NCI-H345 (cell line): Measurements from ENCODE around the gene GATA3.
"Not testable (repeated sequence)": the region's sequence is repeated elsewhere in the genome, so short reads cannot be mapped to it uniquely, and the experiment has no call there.

ENCODE experiments used
- DNase-seq: peaks from one replicate; lab custom pipeline; 2025; lab: John Stamatoyannopoulos, UW

The GATA3 gene

DNA sequence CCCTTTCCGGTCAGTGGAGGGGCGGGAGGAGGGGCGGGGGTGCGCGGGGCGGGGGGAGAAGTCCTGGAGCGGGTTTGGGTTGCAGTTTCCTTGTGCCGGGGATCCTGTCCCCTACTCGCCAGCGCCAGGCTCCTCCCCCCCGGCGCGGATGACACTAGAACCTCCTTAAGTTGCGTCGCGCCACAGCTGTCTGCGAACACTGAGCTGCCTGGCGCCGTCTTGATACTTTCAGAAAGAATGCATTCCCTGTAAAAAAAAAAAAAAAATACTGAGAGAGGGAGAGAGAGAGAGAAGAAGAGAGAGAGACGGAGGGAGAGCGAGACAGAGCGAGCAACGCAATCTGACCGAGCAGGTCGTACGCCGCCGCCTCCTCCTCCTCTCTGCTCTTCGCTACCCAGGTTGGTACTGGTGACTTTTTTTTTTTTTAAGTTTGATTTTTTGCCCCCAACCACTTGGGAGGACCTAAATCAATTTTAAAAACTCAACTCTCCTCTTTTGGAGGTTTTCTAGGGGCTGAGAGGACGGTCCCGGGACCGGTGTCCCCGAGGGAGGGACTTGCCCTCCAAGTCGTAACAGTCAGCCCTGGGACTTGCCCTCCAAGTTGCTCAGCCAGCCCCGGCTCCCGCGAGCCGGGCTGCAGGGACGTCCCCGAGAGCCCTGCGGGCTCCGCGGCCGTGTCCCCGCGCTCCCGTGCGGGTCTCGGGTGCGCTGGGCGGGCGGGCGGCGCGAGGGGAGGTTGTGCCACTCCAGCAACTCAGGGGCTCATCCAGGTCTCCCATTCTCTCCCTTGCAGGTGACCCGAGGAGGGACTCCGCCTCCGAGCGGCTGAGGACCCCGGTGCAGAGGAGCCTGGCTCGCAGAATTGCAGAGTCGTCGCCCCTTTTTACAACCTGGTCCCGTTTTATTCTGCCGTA is at the start of gene GATA3:
Gene GATA3 (plus strand): TSS at position 195 of the 914 bp plus-strand sequence. CDS start 968 bp downstream, outside the sequence.
- no peak for DNase-seq

GRCh38 chr10:8006274-8006999 is 48.1 kb upstream of the GATA3 start:
- DNase-seq = no peak

- DNase-seq = no peak
Measured at GRCh38 chr10:8009031-8009430, 45.5 kb upstream of the GATA3 start.

GRCh38 chr10:8013006-8013405 is 41.5 kb upstream of the GATA3 start:
- DNase-seq = no peak

DNA sequence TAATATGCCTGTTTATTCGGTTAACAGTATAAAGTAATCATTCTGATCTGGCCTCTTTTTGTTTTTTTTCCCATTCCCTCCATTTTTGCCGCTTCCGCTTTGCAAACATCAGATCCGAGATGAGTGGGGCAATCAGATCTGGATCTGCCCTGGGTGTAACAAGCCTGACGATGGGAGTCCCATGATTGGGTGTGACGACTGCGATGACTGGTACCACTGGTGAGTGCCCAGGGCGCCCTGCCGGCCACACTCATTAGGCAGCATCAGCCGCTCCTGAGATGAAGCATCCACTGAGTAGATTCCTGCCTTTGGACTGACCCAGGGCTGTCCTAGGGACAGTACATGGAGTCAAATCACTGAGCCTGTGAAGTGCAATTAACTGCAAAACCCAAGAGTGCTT is 40.9 kb upstream of the GATA3 start:
- DNase-seq = no peak

DNA sequence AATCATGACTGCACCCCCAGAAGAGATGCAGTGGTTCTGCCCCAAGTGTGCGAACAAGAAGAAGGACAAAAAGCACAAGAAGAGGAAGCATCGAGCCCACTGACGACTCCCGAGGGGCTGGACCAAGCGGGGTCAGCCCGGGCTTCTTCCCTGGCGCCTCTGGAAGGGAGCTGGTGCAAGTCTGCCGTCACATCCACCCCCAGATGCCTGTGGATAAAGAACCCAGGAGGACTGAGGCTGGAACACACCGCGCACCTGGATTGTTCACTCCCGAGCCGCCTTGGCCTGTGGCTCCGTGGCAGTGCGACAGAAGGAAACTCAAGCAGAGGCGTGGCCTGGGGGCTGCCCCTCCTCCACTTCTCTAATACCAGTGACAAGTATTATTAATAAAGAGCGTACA is 39.8 kb upstream of the GATA3 start:
- DNase-seq = no peak

DNA sequence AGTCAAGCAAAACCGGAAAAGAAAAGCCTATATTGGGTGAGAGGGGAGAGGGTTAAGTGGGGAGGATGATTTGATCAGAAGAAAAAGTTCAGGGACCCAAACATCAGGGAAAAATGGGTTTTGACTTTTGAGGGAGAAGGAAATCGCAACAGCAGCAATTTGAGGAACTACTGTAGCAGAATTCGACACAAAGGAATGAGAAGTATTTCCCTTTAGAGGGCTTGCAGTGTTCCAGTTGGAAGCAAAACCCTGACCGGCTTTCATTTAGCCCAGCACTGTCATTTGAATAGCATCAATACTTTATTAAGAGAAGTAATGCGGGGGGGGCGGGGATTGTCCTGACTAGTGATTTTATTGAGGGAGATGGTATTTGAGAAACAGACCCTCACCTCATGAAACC is 37.2 kb upstream of the GATA3 start:
- no peak for DNase-seq

GRCh38 chr10:8023321-8023720 is 31.2 kb upstream of the GATA3 start:
- DNase-seq = no peak

GRCh38 chr10:8023851-8024250 is 30.6 kb upstream of the GATA3 start:
- DNase-seq = no peak

DNA sequence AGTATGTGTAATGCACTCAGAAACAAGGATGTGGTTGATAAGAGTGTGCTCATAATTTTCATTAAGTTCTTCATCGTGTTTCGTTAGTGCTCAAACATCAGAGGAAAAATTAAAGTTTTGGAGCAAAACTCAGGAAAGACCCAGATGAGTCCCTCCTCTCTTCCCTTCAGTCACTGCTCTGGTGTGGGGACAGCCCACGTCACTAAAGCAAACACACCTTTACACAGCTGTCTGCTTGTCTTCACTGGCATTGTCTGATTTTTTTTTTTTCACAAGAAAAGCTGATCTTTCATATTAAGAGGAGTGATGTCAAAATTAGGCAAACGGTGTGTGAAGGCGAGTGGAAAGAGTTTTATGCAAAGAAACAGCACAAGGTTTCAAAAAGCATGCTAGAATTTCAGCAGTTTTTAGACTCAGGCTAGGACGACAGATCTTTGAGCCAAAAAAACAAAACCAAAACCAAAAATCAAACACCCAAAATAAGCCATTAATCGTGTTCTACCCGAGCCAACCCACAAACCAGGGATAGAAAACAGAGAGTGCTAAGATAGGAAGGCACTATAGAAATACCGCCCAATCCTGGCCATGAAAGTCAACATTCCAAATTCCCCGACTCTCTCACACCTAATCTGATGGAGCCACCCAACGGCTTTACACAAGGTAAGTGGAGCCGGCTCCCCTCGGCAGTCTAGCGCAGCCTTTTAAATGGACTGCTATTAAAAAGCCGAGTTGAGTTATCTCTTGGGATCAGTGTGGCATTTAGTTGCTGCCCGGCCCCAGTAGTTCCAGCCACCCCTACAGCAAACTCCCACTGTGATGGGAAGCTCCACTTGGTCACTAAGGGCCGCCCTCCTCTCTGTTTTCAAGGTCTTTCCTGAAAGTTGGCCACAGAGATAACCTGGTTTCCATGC is 27.9 kb upstream of the GATA3 start:
- no peak for DNase-seq

GRCh38 chr10:8031211-8031610 is 23.3 kb upstream of the GATA3 start:
- DNase-seq = not testable (repeated sequence)

- DNase-seq = no peak
Measured at GRCh38 chr10:8032558-8032957, 21.9 kb upstream of the GATA3 start.

DNA sequence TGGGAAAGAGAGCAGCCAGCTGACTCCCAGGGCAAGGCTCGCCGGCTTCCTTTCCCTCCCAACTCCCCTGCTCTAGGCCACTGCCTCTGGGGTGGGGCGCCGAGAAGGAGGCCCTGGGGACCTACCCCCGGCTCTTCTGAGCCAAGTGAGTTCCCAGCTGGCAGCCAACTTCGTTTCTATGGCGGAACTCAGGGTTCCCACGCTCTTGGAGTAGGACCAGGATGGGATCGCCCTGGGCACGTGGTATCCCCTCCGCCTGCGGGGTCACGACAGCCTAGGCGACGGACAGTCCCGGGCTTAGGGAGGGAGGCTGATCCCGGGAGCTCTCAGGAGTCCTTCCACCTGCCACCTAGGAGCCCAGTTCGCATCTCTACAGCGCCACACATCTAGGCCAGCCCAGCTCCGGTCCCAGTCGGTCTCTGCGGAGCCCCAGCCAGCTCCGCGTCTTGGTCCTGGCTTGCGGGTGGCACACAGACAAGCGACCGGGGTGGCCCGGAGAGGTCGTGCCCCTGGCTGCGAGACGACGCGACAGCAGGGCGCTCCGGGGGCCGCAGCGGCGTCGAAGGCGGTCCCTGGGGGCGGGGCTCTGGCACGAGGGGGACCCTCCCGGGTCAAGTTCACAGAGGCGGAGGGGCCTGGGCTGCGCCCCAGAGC is 20.5 kb upstream of the GATA3 start:
- DNase-seq = no peak

DNA sequence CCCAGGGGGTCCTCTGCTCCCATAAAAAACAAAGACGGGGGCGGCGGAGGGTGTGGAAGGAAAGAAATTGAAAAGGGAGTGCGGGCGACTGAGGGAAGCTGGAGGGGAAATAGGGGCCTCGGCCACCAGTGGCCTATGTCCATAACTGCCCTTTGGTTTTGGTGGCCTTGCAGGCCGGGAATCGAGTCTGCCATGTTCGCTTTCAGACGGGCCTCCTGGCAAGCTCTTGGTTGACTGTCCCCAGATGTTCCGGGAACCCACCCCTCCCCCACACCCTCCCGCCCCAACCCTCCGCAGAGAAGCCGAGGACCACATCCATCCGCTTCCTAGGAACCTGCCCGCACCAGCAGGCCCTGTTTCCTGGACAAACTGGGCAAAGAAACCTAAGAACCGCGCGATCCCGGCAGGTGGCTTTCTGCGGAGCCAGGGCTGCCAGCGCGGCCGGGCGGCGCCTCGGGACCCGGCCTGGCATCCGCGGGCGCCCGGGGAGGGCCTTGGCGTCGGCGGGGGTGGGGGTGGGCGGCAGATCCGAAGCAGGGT is 20.0 kb upstream of the GATA3 start:
- no peak for DNase-seq

DNA sequence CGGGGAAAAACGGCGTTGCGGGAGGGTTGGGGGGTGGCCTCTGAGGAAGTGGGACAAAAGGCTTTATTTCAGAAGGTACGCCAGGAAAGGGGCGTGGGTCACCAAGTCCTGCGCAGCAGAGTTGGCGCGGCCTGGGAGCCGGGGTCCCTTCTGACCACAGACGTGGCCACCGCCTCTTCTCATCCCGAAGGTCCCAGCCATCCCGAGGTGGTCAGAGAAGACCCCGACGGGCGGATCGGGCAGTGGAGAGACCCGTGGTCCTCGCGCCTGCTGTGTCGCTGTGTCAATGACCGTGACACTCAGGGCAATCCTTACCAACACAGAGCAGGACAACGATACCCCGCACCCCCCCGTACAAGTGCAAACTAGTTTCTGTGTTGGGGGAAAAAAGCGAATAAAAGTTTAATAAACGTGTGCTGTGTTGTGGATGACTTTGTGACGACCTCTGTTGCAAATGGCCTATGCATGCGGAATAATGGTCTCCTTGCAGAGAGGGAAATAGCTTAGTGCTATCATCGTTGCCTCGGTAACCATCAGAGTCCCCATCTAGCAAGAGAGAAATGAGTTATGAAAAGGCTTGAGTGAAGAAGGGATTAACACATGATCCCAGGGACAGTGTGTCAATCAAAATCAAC is 19.4 kb upstream of the GATA3 start:
- no peak for DNase-seq

GRCh38 chr10:8035641-8036470 is 18.6 kb upstream of the GATA3 start:
- DNase-seq = no peak

DNA sequence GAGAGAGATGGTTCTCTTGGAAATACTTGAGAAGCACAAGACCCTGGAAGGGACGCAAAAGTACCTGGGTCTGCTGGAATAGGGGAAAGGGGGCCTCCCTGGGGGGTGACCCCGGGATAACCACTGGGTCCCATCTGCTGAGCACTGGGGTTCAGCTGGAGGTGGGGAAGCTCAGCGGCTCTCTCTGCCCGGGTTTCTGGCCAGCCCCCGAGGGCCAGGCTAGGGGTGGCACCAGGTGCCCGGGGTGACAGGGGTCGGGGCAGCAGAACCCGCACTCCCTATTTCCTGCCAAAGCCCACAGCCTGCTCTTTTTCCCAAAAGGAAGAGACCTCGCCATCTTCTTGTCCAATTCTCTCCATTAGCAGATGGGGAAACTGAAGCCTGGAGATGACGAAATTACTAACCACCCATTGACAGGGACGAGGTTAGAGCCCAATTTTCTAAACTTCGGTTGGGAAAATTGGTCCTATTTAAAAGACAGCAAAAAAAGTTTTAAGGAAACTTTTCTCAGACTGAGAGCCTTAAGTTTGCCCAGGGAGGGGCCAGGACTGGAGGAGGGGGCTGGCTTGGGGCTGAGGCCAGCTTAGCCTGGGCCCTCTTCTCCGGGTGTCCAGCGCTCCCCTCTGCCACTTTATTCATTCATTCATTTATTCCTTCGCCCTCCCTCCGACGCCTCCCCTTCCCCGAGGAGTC is 17.8 kb upstream of the GATA3 start:
- DNase-seq = no peak

- DNase-seq = no peak
Measured at GRCh38 chr10:8037199-8037801, 17.2 kb upstream of the GATA3 start.
